ENCODE results near the gene KLHDC7B.
A peak's percentile ranks its signal among the peaks of the same experiment; 100 is the strongest.
"Not testable (repeated sequence)": the region's sequence is repeated elsewhere in the genome, so short reads cannot be mapped to it uniquely, and the experiment has no call there.

The KLHDC7B gene

DNA sequence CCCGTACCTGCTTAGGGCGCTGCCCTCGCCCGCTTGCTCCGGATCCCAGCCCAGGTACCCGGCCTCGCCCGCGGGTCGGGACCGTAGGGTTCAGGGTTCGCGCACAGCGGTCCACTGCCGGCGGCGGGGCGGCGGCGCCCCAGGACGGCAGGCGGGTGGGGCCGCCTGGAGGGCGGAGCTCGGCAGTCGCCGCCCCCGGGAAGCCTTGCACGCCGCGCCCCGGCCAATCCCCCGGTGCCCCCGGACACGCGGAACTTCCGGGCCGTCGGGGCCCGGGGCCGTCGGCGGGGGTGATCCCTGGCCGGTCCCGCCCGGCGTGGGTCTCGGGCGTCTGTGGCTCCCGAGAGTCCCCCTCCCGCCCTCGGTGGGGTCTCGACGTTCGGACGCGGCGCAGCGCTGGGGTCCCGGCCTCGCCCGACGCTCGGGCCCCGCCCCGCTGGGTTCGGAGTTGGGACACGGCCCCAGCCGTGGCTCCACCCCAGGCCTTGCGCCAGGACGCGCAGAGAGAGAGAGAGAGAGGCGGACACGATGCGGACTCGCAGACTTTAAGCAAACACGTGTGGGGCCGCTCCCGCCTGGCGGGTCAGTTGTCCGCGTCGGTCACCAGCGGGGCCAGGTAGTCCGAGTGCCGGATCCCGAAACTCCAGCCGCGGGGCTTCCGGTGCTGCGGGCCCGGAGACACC, 15.7 kb upstream of the KLHDC7B start, which contains the start of gene TYMP:
Gene TYMP, minus strand, starts transcription at position 116 of the 683 bp plus-strand sequence. CDS start 303 bp downstream, outside the sequence.
- DNase-seq (ENCODE audit: low read depth in 2 of 2), result no peak

DNA sequence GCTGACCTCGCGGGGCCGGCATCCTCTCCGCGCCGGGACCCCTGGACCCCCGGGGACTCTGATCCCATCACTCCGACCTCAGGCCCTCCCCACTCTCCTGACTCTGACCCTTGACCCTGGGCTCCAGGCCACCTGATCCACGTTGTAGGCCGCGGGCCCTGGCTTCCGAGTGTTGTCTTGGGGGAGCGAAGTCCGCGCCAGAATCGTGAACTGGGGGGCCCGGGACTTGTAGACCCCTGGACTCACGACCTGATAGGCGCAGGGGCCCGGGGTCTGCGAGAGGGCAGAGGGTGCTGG, 15.2 kb upstream of the KLHDC7B start:
- DNase-seq (ENCODE audit: low read depth in 2 of 2), result no peak

- peak in 1 of 2 donors; percentile 71 for DNase-seq (ENCODE audit: low read depth in 2 of 2)
Measured at GRCh38 chr22:50530877-50531545, 14.7 kb upstream of the KLHDC7B start.

GRCh38 chr22:50531546-50531961, 14.1 kb upstream of the KLHDC7B start:
- DNase-seq (ENCODE audit: low read depth in 2 of 2), result no peak

GRCh38 chr22:50531962-50532674, 13.6 kb upstream of the KLHDC7B start:
- DNase-seq (ENCODE audit: low read depth in 2 of 2), result no peak

DNA sequence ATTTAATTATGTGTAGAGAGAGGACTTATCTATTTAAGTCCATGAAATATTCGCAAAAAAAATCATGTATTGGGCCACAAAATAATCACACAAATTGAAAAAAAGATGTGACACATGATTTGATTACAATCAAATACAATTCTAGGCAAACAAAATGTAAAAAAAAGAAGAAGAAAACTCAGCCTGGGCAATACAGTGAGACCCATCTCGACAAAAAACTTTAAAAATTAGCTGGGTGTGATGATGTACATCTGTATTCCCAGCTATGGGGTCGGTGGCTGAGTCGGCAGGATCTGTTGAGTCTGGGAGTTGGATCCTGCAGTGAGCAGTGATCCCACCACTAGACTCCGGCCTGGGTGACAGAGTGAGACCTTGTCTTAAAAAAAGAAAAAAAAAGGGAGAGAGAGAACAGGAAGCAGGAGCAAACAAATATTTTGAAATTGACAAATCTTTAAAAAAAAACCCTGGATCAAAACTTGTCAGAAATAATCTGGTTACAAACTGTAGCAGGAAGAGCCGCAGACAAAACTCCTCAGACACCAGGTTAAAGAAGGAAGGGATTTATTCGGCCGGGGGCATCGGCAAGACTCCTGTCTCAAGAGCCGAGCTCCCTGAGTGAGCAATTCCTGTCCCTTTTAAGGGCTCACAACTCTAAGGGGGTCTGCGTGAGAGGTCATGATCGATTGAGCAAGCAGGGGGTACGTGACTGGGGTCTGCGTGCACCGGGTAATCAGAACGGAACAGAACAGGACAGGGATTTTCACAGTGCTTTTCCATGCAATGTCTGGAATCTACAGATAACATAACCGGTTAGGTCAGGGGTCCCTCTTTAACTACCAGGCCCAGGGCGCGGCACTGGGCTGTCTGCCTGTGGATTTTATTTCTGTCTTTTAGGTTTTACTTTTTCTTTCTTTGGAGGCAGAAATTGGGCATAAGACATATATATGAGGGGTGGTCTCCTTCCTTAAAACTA, 12.6 kb upstream of the KLHDC7B start:
- DNase-seq (ENCODE audit: low read depth in 2 of 2), result no peak

- DNase-seq (ENCODE audit: low read depth in 2 of 2), result not testable (repeated sequence)
Measured at GRCh38 chr22:50533856-50534711, 11.6 kb upstream of the KLHDC7B start.

GRCh38 chr22:50535113-50535512, 10.6 kb upstream of the KLHDC7B start:
- no peak for DNase-seq (ENCODE audit: low read depth in 2 of 2)

DNA sequence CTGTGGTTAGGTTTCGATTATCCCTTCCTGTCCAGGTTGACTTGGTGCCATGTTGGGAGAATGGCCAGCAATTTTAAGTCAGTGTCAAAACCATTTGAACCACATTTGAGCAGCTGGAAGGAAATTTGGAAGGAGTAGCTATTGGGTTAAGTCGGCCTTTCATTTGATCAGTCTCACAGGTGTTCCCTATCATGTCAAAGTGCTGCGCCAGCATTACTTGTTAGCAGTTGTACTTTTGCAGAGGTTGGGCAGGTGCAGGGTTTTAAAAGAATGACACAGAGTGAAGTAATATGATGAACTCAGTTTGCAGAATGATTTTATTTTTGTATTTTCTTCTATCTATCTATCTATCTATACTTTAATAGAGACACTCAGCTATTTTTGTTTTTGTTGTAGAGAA, 9.5 kb upstream of the KLHDC7B start:
- no peak for DNase-seq (ENCODE audit: low read depth in 2 of 2)

- DNase-seq (ENCODE audit: low read depth in 2 of 2), result no peak
Measured at GRCh38 chr22:50537765-50538164, 7.9 kb upstream of the KLHDC7B start.

- DNase-seq (ENCODE audit: low read depth in 2 of 2), result no peak
Measured at GRCh38 chr22:50540381-50540780, 5.3 kb upstream of the KLHDC7B start.

DNA sequence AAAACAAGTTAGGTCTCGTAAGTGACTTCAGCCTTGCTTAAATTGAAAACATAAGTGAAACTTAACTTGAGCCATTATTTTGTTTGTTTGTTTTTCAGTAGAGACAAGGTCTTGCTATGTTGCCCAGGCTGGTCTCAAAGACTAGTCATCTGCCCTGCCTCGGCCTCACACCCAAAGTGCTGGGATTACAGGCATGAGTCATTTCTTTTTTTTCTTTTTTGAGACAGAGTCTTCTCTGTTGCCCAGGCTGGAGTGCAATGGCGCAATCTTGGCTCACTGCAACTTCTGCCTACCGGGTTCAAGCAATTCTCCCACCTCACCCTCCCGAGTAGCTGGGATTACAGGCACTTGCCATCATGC, 4.1 kb upstream of the KLHDC7B start:
- DNase-seq (ENCODE audit: low read depth in 2 of 2), result not testable (repeated sequence)

GRCh38 chr22:50542416-50542927, 3.2 kb upstream of the KLHDC7B start:
- no peak for DNase-seq (ENCODE audit: low read depth in 2 of 2)

GRCh38 chr22:50544078-50544745, 1.5 kb upstream of the KLHDC7B start:
- peak; percentile 63 to 76 for DNase-seq (ENCODE audit: low read depth in 2 of 2)

GRCh38 chr22:50544746-50545253, 899 bp upstream of the KLHDC7B start:
- DNase-seq (ENCODE audit: low read depth in 2 of 2), result no peak

GRCh38 chr22:50546326-50547262, 895 bp downstream of the KLHDC7B start:
- DNase-seq (ENCODE audit: low read depth in 2 of 2), result no peak

DNA sequence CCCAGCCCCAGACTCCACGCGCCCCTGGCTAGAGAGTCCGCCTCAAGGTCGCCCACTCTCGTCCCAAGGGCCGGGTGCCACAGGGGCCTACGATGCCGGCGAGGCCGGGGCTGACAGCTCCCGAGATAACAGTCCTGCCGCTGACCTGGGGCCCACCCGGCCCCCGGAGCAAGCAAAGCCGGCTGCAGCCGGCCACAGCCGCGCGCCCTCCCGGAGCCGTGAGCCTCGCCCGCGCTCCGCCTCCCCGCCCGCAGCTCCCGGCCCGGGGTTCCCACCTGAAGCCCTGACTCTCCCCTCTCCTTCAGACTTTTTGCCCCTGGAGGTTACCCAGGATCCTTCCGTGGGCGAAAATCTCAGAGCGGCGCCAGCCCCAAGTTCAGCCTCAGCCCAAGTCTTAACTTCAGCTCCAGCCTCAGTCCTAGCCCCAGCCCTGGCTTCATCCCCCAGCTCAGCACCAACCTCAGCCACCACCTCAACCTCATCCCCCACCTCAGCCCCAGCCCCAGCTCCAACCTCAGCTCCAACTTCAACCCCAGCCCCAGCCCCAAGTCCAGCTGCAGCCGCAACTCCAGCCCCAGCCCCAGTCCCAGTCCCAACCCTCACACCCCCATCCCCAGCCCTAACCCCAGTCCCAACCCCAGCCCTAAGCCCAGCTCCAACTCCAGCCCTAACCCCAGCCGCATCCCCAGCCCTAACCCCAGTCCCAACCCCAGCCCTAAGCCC, 1.7 kb downstream of the KLHDC7B start:
- DNase-seq (ENCODE audit: low read depth in 2 of 2), result no peak

Measured in stimulated activated CD8-positive, alpha-beta memory T cell treated with anti-CD3 and anti-CD28 coated beads, Interleukin-7, amount 100 ng/mL, for 1 hour (primary cell).